Activated T-helper 1 cell treated with anti-CD3 and anti-CD28 coated beads, Interleukin-2, amount 50 U/mL, for 16 hours (primary cell): Measurements from ENCODE around the gene PDCD1LG2.
"Not testable (repeated sequence)": the region's sequence is repeated elsewhere in the genome, so short reads cannot be mapped to it uniquely, and the experiment has no call there.

Experiments
- DNase-seq, 2 donors: peaks; one replicate each; pipeline ENCODE4 v3.0.0-alpha.2; 2020; ENCODE audit warnings: low read depth in 1 of 2, low spot score in 1 of 2

Gene PDCD1LG2

GRCh38 chr9:5563417-5563815 is 53.1 kb downstream of the PDCD1LG2 start:
- no peak for DNase-seq

DNA sequence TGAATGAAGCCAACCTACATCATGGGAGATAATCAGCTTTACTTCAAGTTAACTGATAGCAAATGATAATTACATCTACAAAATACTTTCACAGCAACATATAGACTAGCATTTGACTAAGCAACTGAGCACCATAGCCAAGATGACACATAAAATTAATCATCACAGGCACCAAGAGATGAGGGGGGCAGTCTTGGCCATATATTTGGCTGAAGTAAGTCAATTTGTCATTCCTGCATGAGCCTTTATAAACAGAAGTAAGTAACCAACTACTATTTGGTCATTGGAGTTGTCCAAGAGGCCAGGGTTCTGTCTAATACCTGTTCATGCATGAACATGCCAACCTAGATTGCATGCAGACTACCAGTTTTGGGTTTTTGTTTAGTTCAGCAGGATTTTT is 53.6 kb downstream of the PDCD1LG2 start:
- no peak for DNase-seq

GRCh38 chr9:5566054-5566618 is 55.8 kb downstream of the PDCD1LG2 start:
- no peak for DNase-seq

DNA sequence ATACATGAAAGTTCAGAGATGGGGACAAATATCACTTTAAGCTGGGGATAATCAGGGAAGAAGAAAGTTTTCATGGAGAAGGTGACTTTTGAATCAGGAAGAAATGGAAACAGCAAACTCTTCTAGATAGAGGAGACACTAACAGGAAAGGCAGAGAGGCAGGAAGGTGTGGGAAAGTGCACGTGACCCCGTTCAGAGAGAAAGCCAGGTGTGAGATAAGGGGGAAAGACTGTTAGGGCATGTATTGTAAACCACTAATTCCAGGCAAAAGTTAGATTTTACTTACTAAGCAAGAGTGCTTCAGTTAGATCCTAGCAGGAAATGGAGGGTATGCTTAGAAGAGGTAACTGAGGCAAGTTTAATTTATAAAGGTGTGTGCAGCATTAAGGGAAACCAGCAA is 58.5 kb downstream of the PDCD1LG2 start:
- no peak for DNase-seq

DNA sequence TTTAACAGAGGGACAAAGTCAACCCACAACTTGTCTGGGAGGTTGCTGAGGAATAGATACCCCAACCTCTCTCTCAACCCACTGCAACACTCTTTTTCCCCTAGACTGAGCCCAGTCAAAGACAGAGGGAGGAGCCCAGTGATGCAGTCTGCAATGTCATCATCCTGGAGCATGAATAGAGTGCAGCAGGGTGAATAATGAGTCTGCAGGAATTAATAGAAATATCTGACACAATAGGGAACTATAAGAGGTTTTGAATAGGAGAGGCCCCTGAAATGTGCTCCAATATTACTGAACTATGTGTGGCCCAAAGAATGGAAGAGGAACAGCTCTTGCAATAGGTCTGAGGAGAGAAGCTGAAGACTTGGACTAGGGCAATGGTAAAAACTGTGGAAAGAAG is 59.1 kb downstream of the PDCD1LG2 start:
- DNase-seq, result no peak

DNA sequence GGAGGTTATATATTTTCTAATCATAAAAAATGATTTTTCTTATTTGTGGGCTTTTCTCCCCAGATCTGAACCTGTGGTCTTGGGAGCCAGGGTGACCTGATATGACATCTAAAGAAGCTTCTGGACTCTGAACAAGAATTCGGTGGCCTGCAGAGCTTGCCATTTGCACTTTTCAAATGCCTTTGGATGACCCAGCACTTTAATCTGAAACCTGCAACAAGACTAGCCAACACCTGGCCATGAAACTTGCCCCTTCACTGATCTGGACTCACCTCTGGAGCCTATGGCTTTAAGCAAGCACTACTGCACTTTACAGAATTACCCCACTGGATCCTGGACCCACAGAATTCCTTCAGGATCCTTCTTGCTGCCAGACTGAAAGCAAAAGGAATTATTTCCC is 59.6 kb downstream of the PDCD1LG2 start:
- no peak for DNase-seq

- DNase-seq, result no peak
Observed at GRCh38 chr9:5571629-5572232, 61.4 kb downstream of the PDCD1LG2 start.

DNA sequence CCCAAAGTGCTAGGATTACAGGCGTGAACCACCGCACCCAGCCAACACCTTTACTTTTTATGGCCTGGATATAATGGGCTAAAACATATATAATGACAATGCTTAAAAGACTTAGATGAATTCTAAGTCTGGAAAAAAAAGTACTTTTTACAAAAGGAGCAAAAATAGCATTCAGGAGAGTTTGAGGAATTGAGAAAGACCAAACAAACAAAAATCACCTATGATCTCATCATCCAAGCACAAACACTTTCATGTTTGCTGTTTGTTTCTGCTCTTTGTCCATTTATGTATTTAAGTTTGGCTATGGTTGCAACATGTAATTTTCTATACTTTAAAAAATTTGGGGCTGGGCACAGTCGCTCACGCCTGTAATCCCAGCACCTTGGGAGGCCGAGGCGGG is 63.8 kb downstream of the PDCD1LG2 start:
- DNase-seq, result no peak

DNA sequence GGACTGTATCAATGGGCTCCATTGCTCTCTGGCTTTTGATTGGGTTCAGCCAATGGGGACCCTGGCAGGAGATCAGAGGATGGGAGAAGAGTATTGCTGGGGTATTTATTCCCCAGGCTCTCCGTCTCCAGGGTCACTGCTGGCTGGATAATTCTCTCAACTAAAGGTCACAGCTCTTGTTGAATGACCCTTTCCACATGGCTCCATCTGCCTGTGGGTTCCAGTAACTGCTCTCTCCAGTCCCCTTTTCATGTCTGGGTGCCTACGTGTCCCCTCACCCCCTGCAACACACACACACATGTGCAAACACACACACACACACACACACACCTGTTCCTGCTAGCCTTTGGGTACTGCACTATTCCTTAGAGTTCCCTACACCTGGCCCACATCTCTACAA is 64.7 kb downstream of the PDCD1LG2 start:
- DNase-seq, result no peak

- no peak for DNase-seq
Observed at GRCh38 chr9:5577225-5577624, 66.9 kb downstream of the PDCD1LG2 start.

GRCh38 chr9:5578018-5578697 is 67.8 kb downstream of the PDCD1LG2 start:
- DNase-seq, result no peak

GRCh38 chr9:5578698-5579085 is 68.4 kb downstream of the PDCD1LG2 start:
- no peak for DNase-seq

GRCh38 chr9:5579881-5580280 is 69.5 kb downstream of the PDCD1LG2 start:
- no peak for DNase-seq

GRCh38 chr9:5580650-5581049 is 70.3 kb downstream of the PDCD1LG2 start:
- no peak for DNase-seq

DNA sequence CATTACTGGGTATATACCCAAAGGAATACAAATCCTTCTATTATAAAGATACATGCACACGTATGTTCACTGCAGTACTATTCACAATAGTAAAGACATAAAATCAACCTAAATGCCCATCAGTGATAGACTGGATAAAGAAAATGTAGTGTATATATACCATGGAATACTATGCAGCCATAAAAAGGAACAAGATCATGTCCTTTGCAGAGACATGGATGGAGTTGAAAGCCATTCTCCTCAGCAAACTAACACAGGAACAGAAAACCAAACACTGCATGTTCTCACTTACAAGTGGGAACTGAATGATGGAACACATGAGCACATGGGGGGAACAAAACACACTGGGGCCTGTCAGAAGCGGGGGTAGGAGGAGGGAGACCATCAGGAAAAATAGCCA is 71.4 kb downstream of the PDCD1LG2 start:
- DNase-seq, result not testable (repeated sequence)

DNA sequence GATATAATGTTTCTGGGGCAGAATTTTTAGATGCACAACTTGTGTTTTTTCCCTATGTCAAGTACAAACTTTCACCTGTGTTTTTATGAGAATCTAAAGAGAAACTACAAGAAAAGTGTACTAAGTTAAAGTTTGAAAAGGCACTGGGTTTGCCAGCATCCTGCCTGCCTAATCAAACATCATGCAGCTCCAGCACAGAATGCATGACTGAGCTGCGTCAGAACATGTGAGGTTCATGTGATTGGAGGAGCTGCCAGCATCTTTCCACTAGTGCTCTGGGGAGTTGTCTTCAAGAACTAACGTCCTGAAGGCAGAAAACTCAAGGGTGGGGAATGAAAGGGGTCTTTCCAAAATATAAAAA is 72.5 kb downstream of the PDCD1LG2 start:
- peak in 1 of 2 donors; percentile 6 for DNase-seq

- DNase-seq, result no peak
Observed at GRCh38 chr9:5586391-5586802, 76.1 kb downstream of the PDCD1LG2 start.

DNA sequence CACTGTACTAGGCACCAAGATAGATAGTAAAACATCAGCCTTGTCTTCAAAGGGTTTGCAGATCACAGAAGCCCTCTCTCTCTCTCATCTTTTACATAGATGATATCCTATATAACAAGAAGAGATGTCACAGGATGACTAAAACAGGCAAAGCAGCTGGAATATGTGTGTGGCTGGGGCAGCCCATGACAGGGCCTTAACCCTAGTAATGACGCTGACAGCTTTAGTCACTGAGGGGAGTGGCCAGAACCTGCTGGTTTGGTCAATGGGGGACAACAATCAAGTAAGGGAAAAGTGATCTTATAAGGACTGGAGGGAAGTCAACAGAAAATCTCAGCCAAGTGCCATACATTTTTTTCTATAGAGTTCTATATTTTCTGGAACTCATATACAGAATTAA is 76.7 kb downstream of the PDCD1LG2 start:
- peak in 1 of 2 donors; percentile 16 for DNase-seq

DNA sequence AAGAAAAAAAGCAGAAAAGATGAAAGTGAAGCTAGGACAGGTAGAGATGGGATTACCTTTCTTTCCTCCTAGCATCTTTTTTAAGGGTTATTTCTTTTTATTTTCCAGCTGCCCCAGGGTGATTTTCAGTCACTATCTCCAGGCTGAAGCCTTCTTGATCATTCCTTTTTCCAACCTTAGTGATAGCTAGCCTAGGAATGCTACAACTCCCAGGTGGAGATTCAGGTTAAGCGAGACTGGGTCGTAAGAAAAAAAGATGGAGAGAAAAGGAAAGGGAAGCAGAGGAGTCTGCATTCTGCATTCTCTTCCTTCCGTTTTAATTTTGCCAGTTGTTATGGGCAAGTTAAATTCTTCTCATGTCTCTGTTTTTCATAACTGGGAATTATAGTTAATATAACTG is 81.9 kb downstream of the PDCD1LG2 start:
- no peak for DNase-seq

GRCh38 chr9:5592904-5593303 is 82.6 kb downstream of the PDCD1LG2 start:
- DNase-seq, result no peak

- no peak for DNase-seq
Observed at GRCh38 chr9:5593904-5594303, 83.6 kb downstream of the PDCD1LG2 start.

DNA sequence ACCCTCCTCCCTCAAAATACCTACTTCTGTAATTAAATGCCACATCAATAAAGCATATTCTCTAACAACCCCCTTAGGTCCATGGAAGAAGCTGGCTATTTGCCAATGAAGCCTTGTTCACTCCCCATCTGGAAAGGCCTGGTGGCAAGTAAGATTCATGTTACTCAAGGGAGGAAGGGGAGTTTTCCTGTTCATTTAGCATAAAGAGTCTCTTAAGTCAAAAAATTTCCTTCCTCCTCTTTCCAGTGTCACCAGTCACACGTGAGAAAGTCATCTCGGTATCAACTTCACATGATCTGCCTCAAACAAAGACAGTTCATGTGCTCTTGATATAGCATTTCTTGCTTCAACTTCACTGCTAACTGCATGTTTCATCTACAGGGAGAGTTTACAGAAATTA is 85.8 kb downstream of the PDCD1LG2 start:
- no peak for DNase-seq
